IPS-18a (cell line): ENCODE results near the gene INTS1.
A peak's percentile ranks its signal among the peaks of the same experiment; 100 is the strongest.

Experiments used
- H3K27ac ChIP-seq: one replicate; pipeline ENCODE4 v1.5.1; 2013; ENCODE audit warnings: low read length
- H3K27me3 ChIP-seq: one replicate; pipeline ENCODE4 v1.6.1; 2013; ENCODE audit warnings: mild to moderate bottlenecking, low read length; ENCODE audit not compliant: control insufficient read depth, insufficient read depth
- H3K36me3 ChIP-seq: one replicate; pipeline ENCODE4 v1.6.1; 2013; ENCODE audit warnings: low read depth, low read length; ENCODE audit not compliant: control insufficient read depth
- H3K4me1 ChIP-seq: one replicate; pipeline ENCODE4 v1.6.1; 2013; ENCODE audit warnings: low read depth, low read length; ENCODE audit not compliant: control insufficient read depth
- H3K4me3 ChIP-seq: one replicate; pipeline ENCODE4 v1.5.1; 2013; ENCODE audit warnings: low read length
- H3K9ac ChIP-seq: one replicate; pipeline ENCODE4 v1.6.1; 2013; ENCODE audit warnings: mild to moderate bottlenecking, low read length, moderate library complexity
- H3K9me3 ChIP-seq: one replicate; pipeline ENCODE4 v1.6.1; 2013; ENCODE audit warnings: low read depth, low read length; ENCODE audit not compliant: control insufficient read depth

The INTS1 gene

GRCh38 chr7:1539882-1540775 is 35.9 kb upstream of the INTS1 start:
- Histone ChIP-seq H3K36me3 (peaks cover 4% of the 10 kb centered on the region), H3K4me3 (no peak overlapping the region), H3K27ac (no peak overlapping the region)

GRCh38 chr7:1539181-1539881 is 35.1 kb upstream of the INTS1 start:
- no peak overlapping the region for H3K27ac ChIP-seq
- peaks cover 16% of the 10 kb centered on the region for H3K4me1 ChIP-seq
- no peak overlapping the region for H3K9ac ChIP-seq
- H3K36me3 ChIP-seq, result peaks cover 4% of the 10 kb centered on the region
- H3K9me3 ChIP-seq, result no peaks in the 10 kb centered on the region
- H3K4me3 ChIP-seq, result no peak overlapping the region
- H3K27me3 ChIP-seq, result no peaks in the 10 kb centered on the region

More at GRCh38 chr7:1539882-1540775, 35.9 kb upstream of the INTS1 start:
- no peaks in the 10 kb centered on the region for H3K9me3 ChIP-seq
- H3K9ac ChIP-seq, result no peak overlapping the region
- peaks cover 16% of the 10 kb centered on the region for H3K4me1 ChIP-seq
- H3K27me3 ChIP-seq, result no peaks in the 10 kb centered on the region

GRCh38 chr7:1538544-1539180 is 34.5 kb upstream of the INTS1 start:
- Histone ChIP-seq H3K9ac (no peak overlapping the region), H3K27ac (no peak overlapping the region), H3K27me3 (no peaks in the 10 kb centered on the region), H3K36me3 (peaks cover 4% of the 10 kb centered on the region), H3K4me1 (peaks cover 16% of the 10 kb centered on the region), H3K4me3 (no peak overlapping the region), H3K9me3 (no peaks in the 10 kb centered on the region)

DNA sequence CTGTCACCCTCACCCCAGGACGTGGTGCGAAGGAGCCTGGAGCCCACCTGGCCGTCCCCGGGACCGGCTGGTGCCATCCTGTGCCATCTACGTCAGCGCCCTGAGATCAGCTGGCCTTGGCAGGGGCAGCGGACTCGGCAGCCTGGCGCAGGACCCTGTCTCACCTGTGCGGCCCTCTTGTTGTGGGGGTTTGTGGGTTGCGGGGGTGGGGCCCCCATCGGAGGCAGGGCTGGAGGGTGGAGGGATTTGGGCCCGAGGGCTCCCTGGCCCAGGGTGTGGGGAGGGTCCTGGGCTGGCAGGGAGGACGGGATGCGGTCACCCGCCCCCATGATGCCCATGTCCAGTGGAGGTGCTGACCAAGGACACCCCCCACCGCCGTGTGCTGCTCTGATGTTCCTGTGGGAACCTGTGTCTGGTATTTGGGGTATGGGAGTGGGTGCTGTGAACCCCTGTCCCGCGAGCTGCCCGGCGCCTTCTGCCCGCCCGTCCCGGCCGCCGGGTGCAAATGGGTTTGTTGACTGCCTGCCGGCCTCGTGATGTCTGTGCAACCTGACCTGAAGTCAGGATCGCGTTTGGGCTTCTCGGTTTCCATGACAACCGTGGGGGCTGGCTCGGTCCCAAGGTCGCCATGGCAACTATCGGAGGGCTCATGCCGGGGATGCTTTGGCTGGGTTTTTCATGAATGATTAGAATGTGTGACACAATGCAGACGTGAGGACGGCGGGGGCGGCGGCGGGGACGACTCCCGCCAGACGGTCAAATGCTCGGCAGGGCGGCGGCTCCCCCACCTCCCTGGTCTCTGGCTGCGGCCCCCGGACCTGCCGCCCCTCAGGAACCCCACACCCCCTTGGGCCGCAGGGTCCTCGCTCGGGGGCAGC is 33.6 kb upstream of the INTS1 start:
- Histone ChIP-seq H3K4me1 (peaks cover 16% of the 10 kb centered on the region), H3K4me3 (no peak overlapping the region), H3K36me3 (peaks cover 4% of the 10 kb centered on the region), H3K9me3 (no peaks in the 10 kb centered on the region), H3K27ac (no peak overlapping the region), H3K9ac (peak overlapping the region; percentile 18), H3K27me3 (no peaks in the 10 kb centered on the region)

GRCh38 chr7:1536743-1537534 is 32.8 kb upstream of the INTS1 start:
- Histone ChIP-seq H3K9me3 (no peaks in the 10 kb centered on the region), H3K9ac (peak overlapping the region; percentile 18), H3K27ac (no peak overlapping the region), H3K4me1 (peaks cover 16% of the 10 kb centered on the region), H3K36me3 (peaks cover 4% of the 10 kb centered on the region), H3K4me3 (no peak overlapping the region), H3K27me3 (no peaks in the 10 kb centered on the region)

GRCh38 chr7:1536455-1536742 is 32.2 kb upstream of the INTS1 start:
- H3K4me1 ChIP-seq, result peaks cover 16% of the 10 kb centered on the region

GRCh38 chr7:1535701-1536454 is 31.7 kb upstream of the INTS1 start:
- Histone ChIP-seq H3K4me1 (peaks cover 16% of the 10 kb centered on the region), H3K27ac (no peak overlapping the region), H3K36me3 (peaks cover 4% of the 10 kb centered on the region), H3K4me3 (no peak overlapping the region), H3K27me3 (no peaks in the 10 kb centered on the region), H3K9ac (no peak overlapping the region), H3K9me3 (no peaks in the 10 kb centered on the region)

More at GRCh38 chr7:1536455-1536742, 32.2 kb upstream of the INTS1 start:
- Histone ChIP-seq H3K9me3 (no peaks in the 10 kb centered on the region), H3K27ac (no peak overlapping the region), H3K4me3 (no peak overlapping the region), H3K27me3 (no peaks in the 10 kb centered on the region), H3K9ac (no peak overlapping the region), H3K36me3 (peaks cover 4% of the 10 kb centered on the region)

DNA sequence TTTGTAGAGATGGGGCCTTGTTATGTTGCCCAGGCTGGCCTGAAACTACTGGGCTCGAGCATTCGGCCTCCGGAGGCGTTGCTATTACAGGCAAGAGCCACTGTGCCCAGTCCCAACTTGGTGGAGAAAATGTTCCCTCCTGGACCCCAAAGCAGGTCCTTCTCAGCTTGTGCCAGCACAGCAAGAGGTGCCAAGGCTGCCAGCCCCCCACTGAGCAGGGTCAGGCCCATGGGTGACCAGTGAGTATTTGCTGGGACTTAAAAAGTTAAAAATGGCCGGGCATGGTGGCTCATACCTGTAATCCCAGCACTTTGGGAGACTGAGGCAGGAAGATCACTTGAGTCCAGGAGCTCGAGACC is 30.9 kb upstream of the INTS1 start:
- Histone ChIP-seq H3K36me3 (no peaks in the 10 kb centered on the region), H3K27ac (no peak overlapping the region), H3K9me3 (no peaks in the 10 kb centered on the region), H3K4me3 (no peak overlapping the region), H3K4me1 (peaks cover 16% of the 10 kb centered on the region), H3K9ac (no peak overlapping the region), H3K27me3 (no peaks in the 10 kb centered on the region)

GRCh38 chr7:1534330-1535099 is 30.3 kb upstream of the INTS1 start:
- Histone ChIP-seq H3K27me3 (no peaks in the 10 kb centered on the region), H3K36me3 (no peaks in the 10 kb centered on the region), H3K9ac (no peak overlapping the region), H3K4me1 (peaks cover 16% of the 10 kb centered on the region), H3K4me3 (no peak overlapping the region), H3K27ac (no peak overlapping the region), H3K9me3 (no peaks in the 10 kb centered on the region)
